GM19023 (cell line): ENCODE results near the gene RSPRY1.
"Not testable (repeated sequence)": the region's sequence is repeated elsewhere in the genome, so short reads cannot be mapped to it uniquely, and the experiment has no call there.

ENCODE experiments used
- ATAC-seq: cut with Tn5 transposase; IDR thresholded peaks from one replicate; pipeline ENCODE4 v1.9.1; 2021; ENCODE audit warnings: mild to moderate bottlenecking, moderate library complexity; ENCODE audit not compliant: unreplicated experiment

The RSPRY1 gene

GRCh38 chr16:57185446-57185944 is 634 bp upstream of the RSPRY1 start:
- ATAC-seq: peak; percentile 38

- ATAC-seq: no peak
Observed at GRCh38 chr16:57186872-57187854, 1.0 kb downstream of the RSPRY1 start.

- ATAC-seq: not testable (repeated sequence)
Observed at GRCh38 chr16:57187902-57188710, 2.0 kb downstream of the RSPRY1 start.

- no peak for ATAC-seq
Observed at GRCh38 chr16:57188711-57189002, 2.5 kb downstream of the RSPRY1 start.

- ATAC-seq: not testable (repeated sequence)
Observed at GRCh38 chr16:57189527-57189926, 3.4 kb downstream of the RSPRY1 start.

GRCh38 chr16:57190136-57190535 is 4.0 kb downstream of the RSPRY1 start:
- ATAC-seq: no peak

GRCh38 chr16:57191056-57191571 is 5.0 kb downstream of the RSPRY1 start:
- no peak for ATAC-seq

GRCh38 chr16:57192146-57192545 is 6.0 kb downstream of the RSPRY1 start:
- no peak for ATAC-seq

GRCh38 chr16:57192720-57193486 is 6.8 kb downstream of the RSPRY1 start:
- no peak for ATAC-seq

- ATAC-seq: no peak
Observed at GRCh38 chr16:57194512-57194911, 8.4 kb downstream of the RSPRY1 start.

GRCh38 chr16:57196286-57196685 is 10.2 kb downstream of the RSPRY1 start:
- no peak for ATAC-seq

GRCh38 chr16:57196753-57197152 is 10.6 kb downstream of the RSPRY1 start:
- no peak for ATAC-seq

GRCh38 chr16:57200321-57200720 is 14.2 kb downstream of the RSPRY1 start:
- not testable (repeated sequence) for ATAC-seq

- ATAC-seq: not testable (repeated sequence)
Observed at GRCh38 chr16:57200926-57201325, 14.8 kb downstream of the RSPRY1 start.

GRCh38 chr16:57202095-57202886 is 16.2 kb downstream of the RSPRY1 start:
- no peak for ATAC-seq

- ATAC-seq: no peak
Observed at GRCh38 chr16:57203451-57203850, 17.3 kb downstream of the RSPRY1 start.

GRCh38 chr16:57204675-57205074 is 18.5 kb downstream of the RSPRY1 start:
- no peak for ATAC-seq

GRCh38 chr16:57208926-57209325 is 22.8 kb downstream of the RSPRY1 start:
- ATAC-seq: no peak

- no peak for ATAC-seq
Observed at GRCh38 chr16:57209780-57210179, 23.7 kb downstream of the RSPRY1 start.

GRCh38 chr16:57213462-57213861 is 27.3 kb downstream of the RSPRY1 start:
- no peak for ATAC-seq
